NK-92 (cell line): Measurements from ENCODE around the gene AQP4.

Experiments used
- DNase-seq: peaks from one replicate; lab custom pipeline; 2025; ENCODE audit not compliant: unreplicated experiment; lab: John Stamatoyannopoulos, UW

AQP4 gene

GRCh38 chr18:26840965-26841364, 24.5 kb downstream of the AQP4 start:
- no peak for DNase-seq

GRCh38 chr18:26839609-26840008, 25.9 kb downstream of the AQP4 start:
- DNase-seq = no peak

DNA sequence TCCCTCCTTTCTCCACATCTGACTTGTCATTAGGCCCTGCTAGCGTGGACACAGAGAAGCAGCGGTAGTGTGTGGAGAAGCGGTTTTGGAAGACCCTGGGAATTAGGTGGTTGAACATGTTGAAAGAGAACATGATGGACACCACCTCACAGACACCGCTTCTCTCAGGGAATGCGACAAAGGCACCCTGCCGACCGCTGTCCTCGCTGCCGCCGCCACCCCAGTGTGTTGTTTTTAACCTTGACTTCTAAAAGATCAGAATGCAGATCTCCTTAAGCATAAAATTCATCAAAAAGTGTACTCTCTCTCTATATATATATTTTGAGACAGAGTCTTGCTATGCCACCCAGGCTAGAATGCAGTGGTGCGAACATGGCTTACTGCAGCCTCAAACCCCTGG, 33.2 kb downstream of the AQP4 start:
- no peak for DNase-seq

- no peak for DNase-seq
Observed at GRCh38 chr18:26827581-26827980, 37.9 kb downstream of the AQP4 start.

GRCh38 chr18:26826656-26827235, 38.8 kb downstream of the AQP4 start:
- no peak for DNase-seq

DNA sequence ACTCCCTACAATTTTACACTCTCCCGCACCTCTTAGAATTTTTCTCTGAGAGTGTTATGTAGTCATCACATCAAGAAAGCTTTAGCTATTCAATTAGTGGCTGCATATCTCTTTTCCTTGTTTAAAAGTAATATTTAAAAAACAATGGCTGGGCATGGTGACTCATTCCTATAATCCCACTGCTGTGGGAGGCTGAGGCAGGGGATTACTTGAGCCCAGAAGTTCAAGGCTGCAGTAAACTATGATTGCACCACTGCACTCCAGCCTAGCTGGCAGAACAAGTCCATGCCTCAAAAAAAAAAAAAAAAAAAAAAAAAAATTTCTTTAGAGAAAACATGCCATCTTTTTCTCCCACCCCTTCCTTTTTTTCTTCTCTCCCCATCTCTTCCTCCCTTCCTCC, 44.3 kb downstream of the AQP4 start:
- no peak for DNase-seq

DNA sequence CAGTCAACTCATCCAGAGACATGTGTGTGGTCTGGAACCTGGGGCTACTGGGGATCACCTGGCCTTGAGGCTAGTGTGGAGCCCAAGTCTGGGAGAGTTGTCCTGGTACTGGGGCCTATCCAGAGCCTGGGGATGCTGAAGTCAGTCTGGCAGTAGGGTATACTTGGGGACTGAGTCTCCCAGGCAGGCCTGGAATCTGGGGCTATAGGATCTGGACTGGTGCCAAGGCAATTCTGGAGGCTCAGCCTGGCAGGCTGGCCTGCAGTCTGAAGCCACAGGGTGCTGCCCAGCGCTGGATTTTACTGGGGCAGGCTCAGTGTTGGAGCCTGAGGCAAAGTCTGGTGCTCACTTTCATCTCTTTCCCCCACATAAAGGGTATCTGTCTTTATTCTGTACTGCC, 46.5 kb downstream of the AQP4 start:
- DNase-seq = no peak

GRCh38 chr18:26818461-26818860, 47.0 kb downstream of the AQP4 start:
- no peak for DNase-seq

DNA sequence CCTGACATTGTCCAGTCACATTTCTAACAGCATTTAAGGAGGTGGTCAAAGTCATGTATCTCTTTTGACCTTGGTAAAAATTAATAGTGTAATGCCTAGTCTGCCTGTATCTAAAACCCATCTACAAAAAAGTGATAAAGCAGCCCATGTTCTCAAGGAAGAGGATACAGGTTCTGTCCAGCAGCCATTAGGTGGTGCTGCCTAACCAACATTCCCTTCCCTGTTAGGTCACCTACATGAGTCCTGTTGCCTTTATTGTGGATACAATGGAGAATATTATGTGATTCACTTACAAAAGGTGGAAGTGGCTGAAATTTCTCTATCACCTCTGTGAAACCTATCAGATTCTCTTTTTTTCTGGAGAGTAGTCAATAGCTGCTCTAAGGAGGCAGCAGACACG, 52.5 kb downstream of the AQP4 start:
- DNase-seq = no peak

DNA sequence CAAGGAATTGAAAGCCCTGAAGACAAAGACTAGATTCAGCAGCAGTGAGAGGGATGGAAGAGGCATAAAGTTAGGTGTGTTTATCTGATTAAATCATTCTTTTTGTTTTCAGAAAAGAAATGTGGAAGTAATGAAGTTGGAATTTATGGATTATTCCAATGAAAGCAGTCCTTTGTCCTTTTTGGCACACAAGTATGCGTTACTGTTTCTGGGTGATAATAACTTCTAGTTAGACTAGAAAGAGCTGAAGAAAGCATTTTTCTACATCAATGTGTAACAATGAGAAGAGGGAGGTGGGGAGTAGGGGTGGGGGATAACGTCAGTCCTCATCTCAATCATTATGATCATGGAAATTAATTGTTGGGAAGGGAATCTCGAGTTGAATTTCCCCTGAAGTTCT, 53.0 kb downstream of the AQP4 start:
- no peak for DNase-seq

DNA sequence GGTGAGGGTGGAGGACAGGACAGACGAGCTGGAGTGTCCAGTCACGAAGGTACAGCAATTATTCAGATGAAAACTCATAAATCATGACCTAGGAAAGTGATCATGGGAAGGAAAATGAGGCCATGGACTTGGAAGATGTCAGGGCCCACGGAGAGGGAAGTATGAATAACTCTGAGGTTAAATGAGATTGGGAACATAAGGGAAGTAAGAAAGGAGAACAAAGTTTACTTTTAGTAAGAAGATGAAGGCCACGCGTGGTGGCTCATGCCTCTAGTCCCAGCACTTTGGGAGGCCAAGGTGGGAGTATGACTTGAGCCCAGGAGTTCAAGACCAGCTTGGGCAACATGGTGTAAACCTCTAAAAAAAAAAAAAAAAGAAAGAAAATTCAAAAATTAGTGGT, 56.2 kb downstream of the AQP4 start:
- DNase-seq = no peak

DNA sequence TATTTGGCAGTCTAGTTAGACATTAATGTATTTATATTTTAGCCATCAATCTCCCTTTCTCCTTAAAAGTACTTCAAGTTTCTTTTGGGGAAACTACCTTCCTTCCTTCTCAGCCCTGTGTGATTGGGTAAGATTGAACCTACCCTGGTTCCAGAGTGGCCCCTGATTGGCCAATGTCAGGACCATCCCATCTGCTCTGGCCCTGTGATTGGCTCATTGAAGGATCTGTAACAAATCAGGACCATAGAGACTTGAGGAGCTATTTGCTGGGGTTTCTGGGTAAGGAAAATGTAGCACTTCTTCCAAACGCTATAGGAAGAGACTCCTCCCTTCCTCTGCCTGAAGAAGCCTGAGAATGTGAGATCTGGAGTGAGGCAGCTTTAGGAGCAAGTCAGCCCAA, 59.3 kb downstream of the AQP4 start:
- DNase-seq = no peak

- no peak for DNase-seq
Observed at GRCh38 chr18:26804519-26804918, 61.0 kb downstream of the AQP4 start.

GRCh38 chr18:26803643-26804042, 61.9 kb downstream of the AQP4 start:
- DNase-seq = no peak

DNA sequence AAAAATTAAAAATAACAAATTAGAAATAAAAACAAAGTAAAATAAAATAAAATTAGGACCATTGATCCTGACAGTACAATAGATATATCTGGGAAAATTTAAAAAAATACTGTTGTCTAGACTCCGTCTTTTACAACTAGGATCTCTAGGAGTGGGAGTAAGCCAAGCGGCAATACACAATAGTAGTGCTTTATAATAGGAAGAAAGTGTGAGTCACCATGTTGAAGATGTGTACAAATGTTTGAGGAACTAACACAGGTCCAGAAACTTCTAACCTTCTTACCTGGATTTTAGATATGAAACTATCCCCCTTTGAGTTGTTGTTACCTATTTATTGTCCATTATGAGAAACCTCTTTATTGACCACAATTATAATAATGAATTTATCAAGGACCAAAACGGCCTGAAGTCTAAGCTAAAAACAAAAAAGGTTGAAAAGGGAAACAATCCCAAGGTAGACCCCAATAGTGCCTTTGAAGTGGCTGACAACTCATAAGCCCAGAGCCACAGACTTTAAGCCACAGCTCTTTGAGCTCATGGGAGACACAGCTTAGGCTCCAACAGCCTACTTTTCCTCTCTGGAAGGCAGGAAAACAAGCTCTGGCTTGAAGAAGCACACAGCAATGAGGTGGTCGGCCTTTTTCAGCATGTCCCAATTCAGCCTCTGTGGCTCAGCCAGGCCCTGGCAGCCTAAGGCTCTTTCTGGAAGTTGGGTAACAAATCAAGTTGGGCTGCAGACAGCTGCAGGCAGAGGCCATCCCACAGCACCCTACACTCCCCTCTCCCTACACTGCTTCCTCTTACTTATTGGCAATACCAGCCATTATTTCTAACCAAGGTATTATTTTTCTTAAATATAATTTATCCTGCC, 62.9 kb downstream of the AQP4 start:
- DNase-seq = no peak
